Natural killer cell (primary cell): Measurements from ENCODE around the gene SYNJ2. TPM values are rescaled to one million over a fixed set of nuclear protein-coding genes. Genes with fewer than 3 reads are reported as not detected.

Experiments
- ATAC-seq, 3 donors: fragments of 150-1000 bp in 2 of 3; fragments of 200-7000 bp in 1 of 3; cut with Tn5 transposase; 1 replicate in 1 of 3; 2 replicates in 2 of 3; pipeline ENCODE4 v1.10.0; 2021; ENCODE audit warnings: mild to moderate bottlenecking in 2 of 3, moderate library complexity in 2 of 3
- DNase-seq, 2 donors: peaks; one replicate each; pipeline versions ENCODE4 v3.0.0 to v3.0.0-alpha.2; 2013 to 2021; ENCODE audit warnings: mixed read lengths in 1 of 2
- H3K27ac ChIP-seq: one replicate; pipeline ENCODE4 v1.5.1; 2013; ENCODE audit warnings: mild to moderate bottlenecking, low read length
- H3K27me3 ChIP-seq: one replicate; pipeline ENCODE4 v1.6.1; 2013; ENCODE audit warnings: low read length; ENCODE audit not compliant: control insufficient read depth, insufficient read depth
- H3K36me3 ChIP-seq: one replicate; pipeline ENCODE4 v1.6.1; 2013; ENCODE audit warnings: low read length; ENCODE audit not compliant: control insufficient read depth, insufficient read depth
- H3K4me1 ChIP-seq: one replicate; pipeline ENCODE4 v1.6.1; 2013; ENCODE audit warnings: low read length; ENCODE audit not compliant: control insufficient read depth, insufficient read depth
- H3K4me3 ChIP-seq: one replicate; pipeline ENCODE4 v1.5.1; 2013; ENCODE audit warnings: low read length
- H3K9me3 ChIP-seq: one replicate; pipeline ENCODE4 v1.6.1; 2013; ENCODE audit warnings: low read length; ENCODE audit not compliant: control insufficient read depth, insufficient read depth
- H3K27ac Mint-ChIP-seq, 2 donors: one replicate each; pipeline ENCODE4 v1.8.0; 2022; ENCODE audit warnings: mild to moderate bottlenecking in 2 of 2, mixed read lengths in 2 of 2, moderate library complexity in 1 of 2
- H3K27me3 Mint-ChIP-seq, 2 donors: one replicate each; pipeline ENCODE4 v1.8.0; 2022; ENCODE audit warnings: low read depth in 2 of 2, mixed read lengths in 2 of 2
- H3K36me3 Mint-ChIP-seq: one replicate; pipeline ENCODE4 v1.8.0; 2022; ENCODE audit warnings: mixed read lengths
- H3K4me1 Mint-ChIP-seq, 2 donors: one replicate each; pipeline ENCODE4 v1.8.0; 2022; ENCODE audit warnings: mixed read lengths in 2 of 2
- H3K4me3 Mint-ChIP-seq: one replicate; pipeline ENCODE4 v1.8.0; 2022; ENCODE audit warnings: mild to moderate bottlenecking, moderate library complexity, mixed read lengths
- H3K9me3 Mint-ChIP-seq, 2 donors: one replicate each; pipeline ENCODE4 v1.8.0; 2022; ENCODE audit warnings: mixed read lengths in 2 of 2
- CTCF ChIP-seq: fragments of 200-600 bp; IDR thresholded peaks from one replicate; pipeline ENCODE4 v1.8.0; 2022; ENCODE audit warnings: antibody characterized with exemption
- WGBS: methylation state at CpG from one replicate; pipeline ENCODE4 v1.1.7; 2013; ENCODE audit warnings: missing lambda C conversion rate; ENCODE audit not compliant: insufficient coverage; 5-methylcytosine and 5-hydroxymethylcytosine counted together
- intact Hi-C: fragments of 100-400 bp; cut with micrococcal nuclease; formaldehyde crosslinking; loops from one replicate; pipeline ENCODE4 v1.14.2; 2022
- total RNA-seq, 4 donors: library from RNA; stranded (reverse); fragments of 120-200 nt in 1 of 4; gene quantifications; one replicate each; pipeline versions ENCODE4 v1.2.3 to v1.2.4, GENCODE V29; 2013 to 2022

The SYNJ2 gene
- total RNA-seq, 3 donors from 2014 or later (not counting 1 experiment from before 2014, with no cell fraction given) = 24.4 to 47.0 (median 28.0) TPM

- H3K4me1 Mint-ChIP-seq = peaks cover 2 to 5% of the 10 kb centered on the region in 2 donors
- H3K27ac Mint-ChIP-seq = no peak overlapping the region
- no peak for ATAC-seq
- no peak overlapping the region for H3K4me3 Mint-ChIP-seq
- Histone ChIP-seq H3K4me3 (no peak overlapping the region), H3K9me3 (no peaks in the 10 kb centered on the region), H3K4me1 (no peaks in the 10 kb centered on the region), H3K36me3 (no peaks in the 10 kb centered on the region), H3K27me3 (no peaks in the 10 kb centered on the region), H3K27ac (no peak overlapping the region)
- DNase-seq = no peak
- no peaks in the 10 kb centered on the region for H3K9me3 Mint-ChIP-seq
- no peak for TF ChIP-seq CTCF
- H3K27me3 Mint-ChIP-seq = peaks cover 8 to 15% of the 10 kb centered on the region in 2 donors
- intact Hi-C loops = no loop called here
- WGBS = 97% methylated on average over 3 of the region's 3 CpGs
- H3K36me3 Mint-ChIP-seq = no peaks in the 10 kb centered on the region
Observed at GRCh38 chr6:157974967-157975366, 6.7 kb upstream of the SYNJ2 start.

- no peaks in the 10 kb centered on the region for H3K9me3 Mint-ChIP-seq
- no peak overlapping the region for H3K4me3 Mint-ChIP-seq
- TF ChIP-seq CTCF = no peak
- peaks cover under 1% of the 10 kb centered on the region for H3K4me1 ChIP-seq
- peaks cover 7 to 15% of the 10 kb centered on the region in 2 donors for H3K27me3 Mint-ChIP-seq
- WGBS = 92% methylated on average over 1 of the region's 2 CpGs
- DNase-seq = no peak
- H3K36me3 Mint-ChIP-seq = no peaks in the 10 kb centered on the region
- no peak overlapping the region for H3K4me3 ChIP-seq
- H3K4me1 Mint-ChIP-seq = peaks cover 7 to 10% of the 10 kb centered on the region in 2 donors
- H3K27ac ChIP-seq = no peak overlapping the region
- no peak for ATAC-seq
- no peaks in the 10 kb centered on the region for H3K36me3 ChIP-seq
- H3K27ac Mint-ChIP-seq = no peak overlapping the region
- H3K9me3 ChIP-seq = no peaks in the 10 kb centered on the region
- intact Hi-C loops = no loop called here
- H3K27me3 ChIP-seq = no peaks in the 10 kb centered on the region
Observed at GRCh38 chr6:157975456-157975855, 6.2 kb upstream of the SYNJ2 start.

GRCh38 chr6:157976345-157977175, 5.1 kb upstream of the SYNJ2 start:
- H3K4me3 Mint-ChIP-seq = no peak overlapping the region
- no peaks in the 10 kb centered on the region for H3K9me3 Mint-ChIP-seq
- peaks cover 12 to 16% of the 10 kb centered on the region in 2 donors for H3K4me1 Mint-ChIP-seq
- DNase-seq (no peak), ATAC-seq (no peak)
- H3K27ac Mint-ChIP-seq = no peak overlapping the region
- no peak overlapping the region for H3K4me3 ChIP-seq
- H3K4me1 ChIP-seq = peaks cover 9% of the 10 kb centered on the region
- H3K27me3 ChIP-seq = no peaks in the 10 kb centered on the region
- no peak for TF ChIP-seq CTCF
- H3K27ac ChIP-seq = no peak overlapping the region
- 94% methylated on average over 21 of the region's 21 CpGs for WGBS
- no peaks in the 10 kb centered on the region for H3K36me3 ChIP-seq
- no peaks in the 10 kb centered on the region for H3K9me3 ChIP-seq
- H3K36me3 Mint-ChIP-seq = no peaks in the 10 kb centered on the region
- intact Hi-C loops = no loop called here
- H3K27me3 Mint-ChIP-seq = peaks cover 2 to 3% of the 10 kb centered on the region in 2 donors
